HG02885 (cell line): Measurements from ENCODE around the gene RPS6KA2.

Experiments used
- ATAC-seq: cut with Tn5 transposase; IDR thresholded peaks from one replicate; pipeline ENCODE4 v1.9.1; 2021; ENCODE audit warnings: mild to moderate bottlenecking; ENCODE audit not compliant: unreplicated experiment, poor library complexity

Gene RPS6KA2

DNA sequence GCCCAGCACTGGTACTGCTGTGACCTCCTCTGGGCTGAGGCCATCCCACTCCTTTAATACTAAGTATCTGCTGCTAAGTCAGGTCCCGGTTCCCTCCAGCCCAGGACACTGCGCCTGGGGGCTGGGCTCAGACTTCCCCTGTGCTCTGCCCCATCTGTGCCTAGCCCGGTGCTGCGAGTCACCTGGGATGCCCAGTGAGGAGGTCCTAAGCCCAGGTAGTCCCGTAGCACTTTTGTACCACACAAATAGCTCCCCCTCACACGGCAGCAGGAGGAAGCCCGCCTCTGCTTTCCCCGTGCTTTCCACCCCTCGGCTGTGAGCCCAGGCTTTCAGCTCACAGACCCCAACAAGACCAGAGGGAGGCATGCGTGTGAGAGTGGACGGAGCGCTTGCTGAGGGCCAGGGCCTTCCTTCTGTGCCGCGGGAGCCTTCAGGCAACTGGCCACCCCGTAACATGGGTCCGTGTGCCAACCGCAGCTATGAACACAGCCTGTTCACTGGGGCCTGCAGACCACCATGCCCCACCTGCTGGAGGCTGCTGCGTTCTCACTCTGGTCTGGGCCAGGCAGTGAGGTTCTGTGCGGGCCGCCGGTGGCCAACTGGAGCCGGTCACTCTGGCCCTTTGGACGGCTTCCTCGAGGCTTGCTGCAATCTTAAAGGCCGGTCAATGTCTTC is 164.5 kb downstream of the RPS6KA2 start:
- no peak for ATAC-seq

DNA sequence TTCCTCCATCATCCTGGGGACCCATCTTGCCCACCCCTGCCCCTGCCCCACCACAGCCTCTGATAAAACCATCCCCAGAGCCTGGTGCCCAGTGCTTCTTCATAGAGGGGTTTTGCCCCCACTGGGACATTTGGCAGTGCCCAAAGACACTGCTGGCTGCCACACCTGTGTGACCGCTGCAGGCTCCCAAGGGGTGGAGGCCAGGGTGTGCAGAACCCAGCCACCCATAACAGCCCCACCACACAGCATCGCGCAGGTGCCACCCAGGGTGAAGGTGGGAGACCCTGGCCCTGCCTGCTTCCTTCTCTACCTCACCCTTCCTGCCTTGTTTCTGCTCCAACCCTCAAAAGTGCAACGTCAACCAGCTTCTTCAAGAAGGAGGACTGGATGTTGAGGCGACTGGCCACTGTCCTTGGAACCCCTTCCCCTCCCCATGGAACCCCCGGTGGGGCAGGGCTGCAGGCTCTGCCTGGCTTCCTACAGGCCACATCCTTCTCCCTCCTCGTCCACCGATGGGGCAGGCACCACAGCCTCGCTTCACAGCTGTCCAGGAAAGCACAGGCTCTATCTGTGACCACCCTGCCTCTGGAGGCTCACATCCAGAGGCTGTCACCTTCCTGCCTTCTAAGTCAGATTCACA is 165.1 kb downstream of the RPS6KA2 start:
- ATAC-seq, result no peak

GRCh38 chr6:166460473-166461437 is 166.3 kb downstream of the RPS6KA2 start:
- ATAC-seq, result no peak

DNA sequence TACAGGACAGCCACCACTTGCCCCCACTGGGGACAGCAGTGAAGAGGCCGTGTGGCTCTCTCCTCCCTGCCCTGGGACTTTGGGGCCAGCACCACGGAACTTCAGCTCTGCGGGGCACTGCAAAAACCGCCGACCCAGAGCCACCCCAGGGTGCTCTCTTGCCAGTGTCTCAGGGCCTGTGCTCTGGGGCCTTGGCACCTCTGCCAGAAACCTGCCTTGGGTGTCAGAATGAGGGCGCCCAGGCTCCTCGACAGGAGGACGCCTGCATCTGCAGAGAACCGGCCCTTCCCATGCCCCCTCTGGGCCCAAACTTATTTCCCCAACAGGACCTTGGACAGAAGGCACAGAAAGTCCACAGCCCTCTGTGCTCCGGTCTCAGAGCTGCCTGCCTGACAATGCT is 167.1 kb downstream of the RPS6KA2 start:
- no peak for ATAC-seq

DNA sequence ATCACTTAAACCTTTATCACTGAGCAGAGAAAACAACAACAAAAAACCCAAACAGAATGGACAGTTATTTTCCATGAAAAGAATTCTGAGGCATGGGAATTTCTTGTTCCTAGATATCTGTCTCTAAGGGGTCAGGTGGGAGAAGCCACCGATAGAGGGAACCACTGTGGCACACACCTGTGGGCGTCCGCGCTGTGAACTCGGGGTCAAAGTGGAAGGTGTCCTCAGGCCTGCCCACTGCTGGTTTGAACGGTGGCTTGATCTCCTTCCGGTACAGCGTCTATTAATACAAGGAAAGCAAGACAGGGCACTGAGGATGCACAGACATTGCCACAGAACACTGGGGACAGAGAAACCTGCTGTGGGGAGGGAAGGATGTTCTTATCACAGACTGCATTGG is 167.8 kb downstream of the RPS6KA2 start:
- ATAC-seq, result no peak

DNA sequence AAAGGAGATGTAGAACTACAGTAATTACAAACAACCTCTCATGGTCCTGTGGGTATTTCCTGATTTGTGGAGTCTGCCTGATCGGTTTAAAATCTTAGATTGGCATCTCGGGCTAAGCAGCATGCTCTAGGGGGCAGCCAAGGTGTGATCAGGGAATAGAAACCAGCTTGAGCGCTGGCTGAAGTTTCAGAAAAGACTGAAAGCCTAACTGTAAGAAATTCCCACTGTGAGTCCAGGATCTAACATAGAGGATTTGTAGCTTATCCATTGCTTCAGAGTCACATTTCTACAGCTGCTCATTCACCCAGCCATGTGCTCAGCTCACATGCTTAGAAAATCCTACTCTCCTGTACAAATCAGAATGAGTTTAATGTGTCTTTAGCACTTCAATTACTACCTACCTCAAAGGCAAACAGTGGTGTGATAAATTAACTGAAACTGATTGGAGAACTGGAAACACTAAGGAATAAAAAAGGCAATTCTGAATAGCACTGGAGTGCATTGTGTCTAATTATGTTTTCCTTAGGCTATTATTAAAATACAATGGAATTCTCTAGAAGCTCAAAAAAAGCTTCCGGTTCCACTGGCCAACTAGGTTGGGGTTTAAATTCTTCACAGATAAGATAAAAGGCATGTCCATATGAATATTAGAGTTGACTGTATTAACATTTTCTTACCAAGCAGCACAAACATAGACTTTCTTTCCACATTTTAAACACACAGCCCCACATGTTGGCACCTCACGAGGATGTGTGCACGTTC is 170.5 kb downstream of the RPS6KA2 start:
- no peak for ATAC-seq

DNA sequence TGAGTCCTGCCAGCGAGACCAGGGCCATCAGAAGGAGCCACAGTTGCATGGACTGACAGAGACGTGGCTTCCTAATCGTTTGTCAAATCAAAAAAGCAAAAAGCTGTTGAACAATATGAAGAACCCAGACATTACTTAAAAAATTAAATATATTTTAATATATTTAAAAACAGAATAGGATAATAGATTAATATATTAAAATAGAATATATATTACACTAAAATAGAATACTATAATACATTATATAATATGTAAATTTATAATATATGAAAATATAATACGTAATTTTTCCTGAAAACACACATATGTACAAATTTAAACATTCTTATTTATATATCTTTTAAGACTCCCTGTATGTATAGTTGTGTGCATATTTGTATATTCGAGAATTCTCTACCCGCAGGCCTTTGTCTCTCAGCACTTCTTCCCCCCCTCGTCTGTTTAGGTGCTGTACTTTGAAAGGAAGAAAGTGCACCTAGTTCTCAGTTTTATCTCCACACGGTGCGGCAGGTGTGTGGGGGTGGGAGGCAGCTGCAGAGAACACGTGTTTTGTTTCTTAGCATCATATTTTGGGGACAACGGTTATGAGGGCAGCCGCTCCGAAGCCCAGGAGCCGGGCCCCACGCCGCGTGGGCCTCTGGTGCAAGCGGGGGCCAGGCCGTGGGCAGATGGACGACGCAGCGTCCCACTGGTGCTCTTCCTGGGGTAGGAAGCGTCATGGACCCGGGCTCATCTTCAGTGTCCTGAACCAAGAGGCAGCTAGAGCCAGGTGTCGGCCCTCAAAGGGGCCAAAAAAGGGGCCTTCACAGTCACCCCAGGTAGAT is 172.1 kb downstream of the RPS6KA2 start:
- no peak for ATAC-seq

DNA sequence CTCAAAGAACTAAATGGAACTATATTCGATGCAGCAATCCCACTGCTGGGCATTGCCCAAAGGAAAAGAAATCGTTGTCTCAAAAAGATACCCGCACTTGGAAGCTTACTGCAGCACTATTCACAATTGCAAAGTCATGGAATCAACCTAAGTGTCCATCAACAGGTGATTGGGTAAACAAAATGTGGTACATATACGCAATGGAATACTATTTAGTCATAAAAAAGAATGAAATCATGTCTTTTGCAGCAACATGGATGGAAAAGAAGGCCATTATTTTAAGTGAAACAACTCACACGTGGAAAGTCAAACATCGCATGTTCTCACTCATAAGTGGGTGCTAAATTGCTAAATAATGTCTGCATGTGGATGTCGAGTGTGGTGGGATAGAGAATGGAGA is 173.4 kb downstream of the RPS6KA2 start:
- no peak for ATAC-seq

- ATAC-seq, result no peak
Measured at GRCh38 chr6:166450167-166450873, 176.7 kb downstream of the RPS6KA2 start.

DNA sequence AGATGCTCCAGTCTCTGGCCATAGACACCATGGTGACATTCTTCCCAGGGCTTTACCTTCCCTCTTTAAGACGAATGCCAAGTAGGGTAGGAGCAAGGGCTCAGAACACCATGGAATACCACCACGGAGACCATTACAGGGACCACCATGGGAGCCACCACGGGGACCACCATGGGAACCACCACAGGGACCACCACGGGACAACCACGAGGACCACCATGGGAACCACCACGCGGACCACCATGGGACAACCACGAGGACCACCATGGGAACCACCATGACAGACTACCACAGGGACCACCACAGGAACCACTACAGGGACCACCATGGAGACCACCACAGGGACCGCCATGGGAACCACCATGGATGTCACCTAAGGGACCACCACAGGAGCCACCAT is 177.4 kb downstream of the RPS6KA2 start:
- ATAC-seq, result no peak

GRCh38 chr6:166449036-166449435 is 178.0 kb downstream of the RPS6KA2 start:
- no peak for ATAC-seq

DNA sequence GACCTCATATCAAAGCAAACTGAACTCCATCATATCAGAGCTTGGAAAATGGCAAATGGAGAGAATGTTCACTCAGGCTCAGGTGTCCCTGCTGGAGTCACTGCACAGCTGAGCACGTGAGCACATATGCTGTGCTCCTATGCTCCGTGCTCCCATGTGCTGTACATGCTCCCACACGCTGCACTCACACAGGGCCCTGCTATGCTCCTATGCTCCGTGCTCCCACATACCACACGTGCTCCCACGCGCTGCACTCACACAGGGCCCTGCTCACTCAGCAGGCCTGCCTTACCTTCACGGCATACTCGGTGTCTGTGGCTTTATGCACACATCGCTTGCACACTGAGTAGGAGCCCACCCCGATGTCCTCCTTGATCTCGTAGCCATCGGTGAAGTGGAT is 178.6 kb downstream of the RPS6KA2 start:
- no peak for ATAC-seq

DNA sequence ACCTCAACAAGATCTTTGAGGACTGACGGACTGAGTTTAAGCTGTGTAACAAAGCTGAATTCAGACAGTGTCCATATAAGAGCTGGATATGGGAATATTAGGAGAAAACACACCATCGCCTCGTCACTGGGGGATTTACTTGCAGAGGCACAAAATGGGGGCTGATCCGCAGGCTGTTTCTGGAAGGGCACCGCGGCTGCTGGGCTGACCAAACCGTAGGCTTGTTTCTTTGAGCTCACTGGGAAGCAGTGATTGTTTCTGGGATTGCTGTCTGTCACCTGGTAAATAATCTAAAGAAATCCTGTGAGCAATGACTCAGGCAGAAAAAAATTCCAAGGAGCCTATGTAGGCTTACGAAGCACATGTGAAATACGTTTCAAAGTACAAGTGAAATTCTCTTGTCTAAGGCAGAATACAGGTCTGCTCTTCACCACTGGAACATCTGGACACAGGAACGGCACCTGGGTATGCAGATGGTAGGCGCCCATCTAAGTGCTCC is 180.4 kb downstream of the RPS6KA2 start:
- ATAC-seq, result no peak

DNA sequence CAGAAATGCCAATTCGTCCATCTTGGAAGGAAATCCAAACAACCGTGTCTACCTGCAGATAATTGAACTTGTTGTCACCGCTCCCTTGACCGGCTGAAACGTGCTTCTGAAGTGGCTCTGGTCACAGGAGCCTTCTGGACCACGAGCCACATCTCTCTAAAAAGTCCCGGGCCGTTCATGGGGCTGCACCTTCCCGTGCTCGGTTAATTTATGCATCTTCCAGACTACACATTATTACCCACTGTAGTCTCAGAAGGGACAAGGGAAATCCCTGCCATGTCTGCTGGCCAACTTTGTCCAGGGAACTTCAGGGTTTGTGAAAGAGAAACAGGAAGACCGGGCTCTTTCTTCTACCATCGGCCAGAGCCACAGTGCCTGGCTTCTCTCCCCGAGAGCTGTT is 180.9 kb downstream of the RPS6KA2 start:
- ATAC-seq, result no peak

- no peak for ATAC-seq
Measured at GRCh38 chr6:166444446-166444845, 182.6 kb downstream of the RPS6KA2 start.

DNA sequence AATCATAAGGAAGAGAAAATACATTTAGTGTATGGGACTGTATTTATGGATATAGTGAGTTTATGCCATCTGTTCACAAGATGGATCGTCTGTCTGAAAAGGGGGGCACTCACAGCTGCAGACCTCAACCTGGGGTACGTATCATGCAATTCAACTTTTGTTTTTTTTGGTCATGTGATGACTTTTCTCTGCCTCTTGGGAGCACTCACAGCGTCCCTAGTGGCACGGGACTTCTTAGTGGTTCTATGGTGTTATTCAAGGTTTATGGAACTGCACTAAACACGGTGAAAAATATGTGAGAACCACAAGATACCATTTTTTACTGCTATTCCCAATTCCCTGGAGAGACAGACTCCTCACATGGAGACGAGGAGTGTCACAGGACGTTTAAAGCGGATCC is 183.9 kb downstream of the RPS6KA2 start:
- ATAC-seq, result no peak

DNA sequence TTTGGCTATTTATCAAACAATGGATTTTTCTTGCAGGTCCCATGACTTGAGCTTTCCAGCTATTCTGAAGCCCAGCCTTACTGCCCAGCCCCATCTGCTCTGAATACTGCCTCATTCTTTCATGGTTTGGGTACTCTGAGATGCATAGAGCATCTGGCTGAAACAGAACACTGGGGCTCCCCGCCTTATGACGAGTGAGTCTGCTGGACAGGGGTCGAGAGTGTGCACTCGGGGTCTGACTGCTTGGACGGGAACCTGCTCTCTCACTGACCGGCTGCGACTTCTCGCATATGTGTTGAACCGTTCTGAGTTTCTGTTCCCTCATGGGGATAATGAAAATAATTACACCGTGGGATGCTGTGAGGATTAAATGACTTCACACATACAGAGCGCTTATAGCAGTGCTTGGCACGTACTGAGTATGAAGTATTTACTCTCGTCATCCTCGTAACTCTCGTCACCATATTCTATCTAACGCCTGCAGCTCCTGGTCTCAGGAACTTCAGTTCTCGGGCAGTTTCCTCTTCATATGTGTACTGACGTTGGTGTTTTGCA is 184.8 kb downstream of the RPS6KA2 start:
- no peak for ATAC-seq

DNA sequence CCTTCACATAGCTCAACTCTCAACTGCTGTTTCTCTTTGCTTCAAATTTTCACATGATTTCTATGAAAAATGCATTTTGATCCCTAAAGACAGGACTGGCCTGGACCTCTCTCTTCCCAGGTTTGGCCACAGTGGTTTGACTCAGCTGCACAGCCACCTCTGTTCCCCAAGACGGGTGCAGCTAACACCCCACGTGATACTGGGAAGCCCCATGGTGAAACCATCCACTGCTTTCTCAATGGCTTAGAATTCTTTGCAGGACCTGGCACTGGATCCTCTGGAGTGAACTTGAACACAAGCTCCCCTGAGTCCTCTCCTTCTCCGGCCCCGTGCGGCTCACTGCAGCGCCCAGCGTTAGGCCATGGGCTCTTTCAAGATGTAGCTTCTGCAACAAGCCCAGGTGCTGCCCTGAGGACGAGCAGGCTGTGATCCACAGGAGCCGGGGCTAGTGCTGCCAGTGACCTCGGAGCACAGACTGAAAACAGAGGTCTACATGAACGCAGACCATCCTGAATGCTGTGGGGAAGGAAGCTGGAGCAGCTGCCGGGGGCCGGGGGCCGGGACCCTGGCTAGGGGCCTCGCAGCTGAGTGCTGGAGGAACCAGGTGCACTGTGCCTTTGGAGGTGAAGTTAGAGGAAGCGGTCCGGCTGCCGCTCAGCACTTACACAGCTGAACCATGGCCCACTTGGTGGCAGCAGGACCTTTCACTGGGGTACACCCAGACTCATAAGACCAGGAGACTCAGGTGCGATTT is 185.5 kb downstream of the RPS6KA2 start:
- ATAC-seq, result no peak
